ENCODE results near the gene BIRC2.
"Not testable (repeated sequence)": the region's sequence is repeated elsewhere in the genome, so short reads cannot be mapped to it uniquely, and the experiment has no call there.

BIRC2 gene

GRCh38 chr11:102323542-102324251 lies 23.3 kb upstream of the BIRC2 start:
- DNase-seq (ENCODE audit: low spot score), result no peak

GRCh38 chr11:102325088-102325487 lies 21.9 kb upstream of the BIRC2 start:
- DNase-seq (ENCODE audit: low spot score), result no peak

- no peak for DNase-seq (ENCODE audit: low spot score)
Observed at GRCh38 chr11:102328748-102329147, 18.3 kb upstream of the BIRC2 start.

- no peak for DNase-seq (ENCODE audit: low spot score)
Observed at GRCh38 chr11:102330231-102330630, 16.8 kb upstream of the BIRC2 start.

GRCh38 chr11:102331341-102331740 lies 15.7 kb upstream of the BIRC2 start:
- DNase-seq (ENCODE audit: low spot score), result no peak

GRCh38 chr11:102332611-102332994 lies 14.4 kb upstream of the BIRC2 start:
- DNase-seq (ENCODE audit: low spot score), result no peak

- DNase-seq (ENCODE audit: low spot score), result no peak
Observed at GRCh38 chr11:102338479-102339010, 8.5 kb upstream of the BIRC2 start.

- not testable (repeated sequence) for DNase-seq (ENCODE audit: low spot score)
Observed at GRCh38 chr11:102341311-102341710, 5.7 kb upstream of the BIRC2 start.

- DNase-seq (ENCODE audit: low spot score), result peak; percentile 90
Observed at GRCh38 chr11:102341844-102342318, 5.1 kb upstream of the BIRC2 start.

GRCh38 chr11:102343809-102344208 lies 3.2 kb upstream of the BIRC2 start:
- DNase-seq (ENCODE audit: low spot score), result no peak

- DNase-seq (ENCODE audit: low spot score), result peak; percentile 97
Observed at GRCh38 chr11:102345904-102346303, 1.1 kb upstream of the BIRC2 start.

- no peak for DNase-seq (ENCODE audit: low spot score)
Observed at GRCh38 chr11:102346456-102346747, 612 bp upstream of the BIRC2 start.

GRCh38 chr11:102347462-102348370 lies 702 bp downstream of the BIRC2 start:
- DNase-seq (ENCODE audit: low spot score), result peak; percentile 77

- no peak for DNase-seq (ENCODE audit: low spot score)
Observed at GRCh38 chr11:102357116-102357515, 10.1 kb downstream of the BIRC2 start.

GRCh38 chr11:102359372-102359771 lies 12.4 kb downstream of the BIRC2 start:
- DNase-seq (ENCODE audit: low spot score), result no peak

- no peak for DNase-seq (ENCODE audit: low spot score)
Observed at GRCh38 chr11:102360681-102361080, 13.7 kb downstream of the BIRC2 start.

GRCh38 chr11:102361086-102362031 lies 14.3 kb downstream of the BIRC2 start:
- DNase-seq (ENCODE audit: low spot score), result no peak

- DNase-seq (ENCODE audit: low spot score), result no peak
Observed at GRCh38 chr11:102364991-102365390, 18.0 kb downstream of the BIRC2 start.

GRCh38 chr11:102367364-102367763 lies 20.4 kb downstream of the BIRC2 start:
- no peak for DNase-seq (ENCODE audit: low spot score)

- DNase-seq (ENCODE audit: low spot score), result no peak
Observed at GRCh38 chr11:102368472-102368871, 21.5 kb downstream of the BIRC2 start.

GRCh38 chr11:102374633-102375424 lies 27.8 kb downstream of the BIRC2 start:
- not testable (repeated sequence) for DNase-seq (ENCODE audit: low spot score)

Data from RKO (cell line).